ENCODE data around the gene PRICKLE4. TPM values are rescaled to one million over a fixed set of nuclear protein-coding genes. Genes with fewer than 3 reads are reported as not detected.

PRICKLE4 gene
- total and polyA plus RNA-seq, 2 of the 8 experiments (the other 6 are each of a cell fraction or from before 2014, with no cell fraction given), result 0.32 to 1.4 TPM

DNA sequence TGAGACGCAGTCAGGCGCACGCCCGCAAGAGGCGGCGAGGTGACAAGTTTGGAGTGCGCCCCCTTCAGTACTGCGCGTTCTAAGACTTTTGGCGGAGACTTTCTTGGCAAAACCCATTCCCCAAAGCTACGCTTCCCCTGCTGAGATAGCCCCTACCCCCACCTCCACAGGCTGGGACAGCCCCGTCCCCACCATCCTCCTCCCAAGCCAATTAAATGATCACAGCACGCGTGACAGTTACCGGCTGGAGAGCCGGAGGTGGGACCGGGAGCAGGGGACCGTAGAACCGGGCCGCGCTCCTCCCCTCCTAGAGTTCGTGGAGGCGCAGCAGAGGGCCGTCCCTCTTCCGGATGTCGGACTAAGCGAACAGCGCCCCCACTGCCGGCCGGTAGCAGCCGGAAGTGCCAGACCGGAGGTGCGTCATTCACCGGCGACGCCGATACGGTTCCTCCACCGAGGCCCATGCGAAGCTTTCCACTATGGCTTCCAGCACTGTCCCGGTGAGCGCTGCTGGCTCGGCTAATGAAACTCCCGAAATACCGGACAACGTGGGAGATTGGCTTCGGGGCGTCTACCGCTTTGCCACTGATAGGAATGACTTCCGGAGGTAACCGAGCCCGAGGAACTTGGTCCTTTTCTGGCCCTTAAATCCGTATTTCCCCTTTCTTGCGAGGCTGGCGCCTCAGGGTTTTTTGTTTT, 6.8 kb downstream of the PRICKLE4 start, which contains the start of gene TOMM6 (continued):
- TF ChIP-seq MAFK (IDR thresholded peaks at IDR 0.05; ENCODE audit: low read depth, low read length) (no peak), SP2 (IDR thresholded peaks at IDR 0.05; ENCODE audit: low read length) (no peak), SP4 (IDR thresholded peaks at IDR 0.05; ENCODE audit: low read length) (0 out of 2 replicates have a peak, but pooled peaks have one; percentile 10), SRF (IDR thresholded peaks at IDR 0.05; ENCODE audit: low read depth, low read length) (peak; percentile 76; the same call in 1 of the 2 replicates), NANOG (IDR thresholded peaks at IDR 0.05; ENCODE audit: insufficient read depth, low read depth, low read length, poor library complexity, severe bottlenecking) (no peak), YY1 (IDR thresholded peaks at IDR 0.05; ENCODE audit: low read depth, low read length) (peak; percentile 95), EZH2 (IDR thresholded peaks at IDR 0.05; ENCODE audit: low read depth, low read length, severe bottlenecking) (no peak), RFX5 (IDR thresholded peaks at IDR 0.05; ENCODE audit: borderline replicate concordance, low read depth, low read length) (no peak), SIX5 (IDR thresholded peaks at IDR 0.05; ENCODE audit: low read depth, low read length) (no peak), CBX8 (IDR thresholded peaks at IDR 0.05; ENCODE audit: borderline replicate concordance, low read depth, low read length) (no peak), RNF2 (IDR thresholded peaks at IDR 0.05; ENCODE audit: borderline replicate concordance, low read depth, low read length, missing control alignments, poor library complexity, severe bottlenecking) (no peak), SIN3A (conservative IDR thresholded peaks at IDR 0.05 in 1 of 2, IDR thresholded peaks at IDR 0.05 in 1 of 2; ENCODE audit: low read depth in 1 of 2, low read length in 2 of 2) (peak; percentile 79 to 91), CHD1 (IDR thresholded peaks at IDR 0.05; ENCODE audit: low read depth, low read length) (no peak)
- TF ChIP-seq, protein P1, sequence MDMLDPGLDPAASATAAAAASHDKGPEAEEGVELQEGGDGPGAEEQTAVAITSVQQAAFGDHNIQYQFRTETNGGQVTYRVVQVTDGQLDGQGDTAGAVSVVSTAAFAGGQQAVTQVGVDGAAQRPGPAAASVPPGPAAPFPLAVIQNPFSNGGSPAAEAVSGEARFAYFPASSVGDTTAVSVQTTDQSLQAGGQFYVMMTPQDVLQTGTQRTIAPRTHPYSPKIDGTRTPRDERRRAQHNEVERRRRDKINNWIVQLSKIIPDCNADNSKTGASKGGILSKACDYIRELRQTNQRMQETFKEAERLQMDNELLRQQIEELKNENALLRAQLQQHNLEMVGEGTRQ (IDR thresholded peaks at IDR 0.05; ENCODE audit: low read length), result 0 out of 2 replicates have a peak, but pooled peaks have one; percentile 2
- TF ChIP-seq, protein P2, sequence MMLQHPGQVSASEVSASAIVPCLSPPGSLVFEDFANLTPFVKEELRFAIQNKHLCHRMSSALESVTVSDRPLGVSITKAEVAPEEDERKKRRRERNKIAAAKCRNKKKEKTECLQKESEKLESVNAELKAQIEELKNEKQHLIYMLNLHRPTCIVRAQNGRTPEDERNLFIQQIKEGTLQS (IDR thresholded peaks at IDR 0.05; ENCODE audit: insufficient read depth, low read depth, low read length), result peak; percentile 88
- TF ChIP-seq, protein P3, sequence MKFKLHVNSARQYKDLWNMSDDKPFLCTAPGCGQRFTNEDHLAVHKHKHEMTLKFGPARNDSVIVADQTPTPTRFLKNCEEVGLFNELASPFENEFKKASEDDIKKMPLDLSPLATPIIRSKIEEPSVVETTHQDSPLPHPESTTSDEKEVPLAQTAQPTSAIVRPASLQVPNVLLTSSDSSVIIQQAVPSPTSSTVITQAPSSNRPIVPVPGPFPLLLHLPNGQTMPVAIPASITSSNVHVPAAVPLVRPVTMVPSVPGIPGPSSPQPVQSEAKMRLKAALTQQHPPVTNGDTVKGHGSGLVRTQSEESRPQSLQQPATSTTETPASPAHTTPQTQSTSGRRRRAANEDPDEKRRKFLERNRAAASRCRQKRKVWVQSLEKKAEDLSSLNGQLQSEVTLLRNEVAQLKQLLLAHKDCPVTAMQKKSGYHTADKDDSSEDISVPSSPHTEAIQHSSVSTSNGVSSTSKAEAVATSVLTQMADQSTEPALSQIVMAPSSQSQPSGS (IDR thresholded peaks at IDR 0.05; ENCODE audit: low read length), result no peak
- TF ChIP-seq, protein P4, sequence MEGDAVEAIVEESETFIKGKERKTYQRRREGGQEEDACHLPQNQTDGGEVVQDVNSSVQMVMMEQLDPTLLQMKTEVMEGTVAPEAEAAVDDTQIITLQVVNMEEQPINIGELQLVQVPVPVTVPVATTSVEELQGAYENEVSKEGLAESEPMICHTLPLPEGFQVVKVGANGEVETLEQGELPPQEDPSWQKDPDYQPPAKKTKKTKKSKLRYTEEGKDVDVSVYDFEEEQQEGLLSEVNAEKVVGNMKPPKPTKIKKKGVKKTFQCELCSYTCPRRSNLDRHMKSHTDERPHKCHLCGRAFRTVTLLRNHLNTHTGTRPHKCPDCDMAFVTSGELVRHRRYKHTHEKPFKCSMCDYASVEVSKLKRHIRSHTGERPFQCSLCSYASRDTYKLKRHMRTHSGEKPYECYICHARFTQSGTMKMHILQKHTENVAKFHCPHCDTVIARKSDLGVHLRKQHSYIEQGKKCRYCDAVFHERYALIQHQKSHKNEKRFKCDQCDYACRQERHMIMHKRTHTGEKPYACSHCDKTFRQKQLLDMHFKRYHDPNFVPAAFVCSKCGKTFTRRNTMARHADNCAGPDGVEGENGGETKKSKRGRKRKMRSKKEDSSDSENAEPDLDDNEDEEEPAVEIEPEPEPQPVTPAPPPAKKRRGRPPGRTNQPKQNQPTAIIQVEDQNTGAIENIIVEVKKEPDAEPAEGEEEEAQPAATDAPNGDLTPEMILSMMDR (IDR thresholded peaks at IDR 0.05; ENCODE audit: control extremely low read depth in 1 of 3, insufficient read depth in 1 of 3, low read depth in 1 of 3, low read length in 3 of 3), result peak; percentile 90 to 92 (median 90)
